GM18868 (cell line): Measurements from ENCODE around the gene EFNB1.

ENCODE experiments used
- ATAC-seq: cut with Tn5 transposase; IDR thresholded peaks from one replicate; pipeline ENCODE4 v1.9.1; 2021; ENCODE audit warnings: mild to moderate bottlenecking, moderate library complexity; ENCODE audit not compliant: unreplicated experiment

EFNB1 gene

DNA sequence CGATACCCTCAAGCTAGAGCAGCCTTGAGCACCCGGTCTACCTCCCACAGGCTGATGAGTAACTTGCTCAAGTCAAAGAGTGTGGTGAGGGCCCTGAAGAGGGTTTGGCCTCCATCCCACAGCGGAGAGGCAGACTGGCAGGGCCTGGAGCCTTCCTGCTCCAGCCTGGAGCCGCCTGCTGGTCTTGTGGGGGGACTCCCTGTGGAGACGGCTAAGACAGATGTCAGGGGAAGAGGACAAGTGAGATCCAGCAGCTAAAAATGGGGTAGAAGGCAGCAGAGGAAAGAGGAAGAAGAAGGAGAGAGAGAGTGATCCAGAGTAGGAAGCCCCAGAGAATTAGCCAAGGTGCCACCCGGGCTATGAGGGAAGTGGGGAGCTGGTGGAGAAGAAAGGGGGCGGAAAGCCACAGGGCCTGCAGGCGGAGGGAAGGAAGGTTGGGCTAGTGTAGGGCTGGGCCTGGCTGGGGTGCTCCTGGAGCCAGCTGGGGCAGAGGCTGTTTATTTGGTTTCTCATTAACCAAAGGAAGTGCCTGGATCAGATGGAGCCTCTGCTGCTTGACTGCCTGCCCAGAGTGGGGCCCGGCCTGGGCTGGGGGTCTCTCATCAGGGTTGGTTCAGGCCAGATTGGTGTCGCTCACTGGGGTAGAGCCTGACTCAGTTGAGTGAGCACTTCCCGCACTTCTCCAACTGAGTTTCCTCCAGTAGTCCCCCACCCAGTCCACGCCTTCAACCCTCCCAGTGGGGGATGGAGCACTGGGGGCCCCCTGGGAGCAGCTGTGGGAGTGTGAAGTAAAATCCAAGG lies 14.2 kb downstream of the EFNB1 start:
- no peak for ATAC-seq

GRCh38 chrX:68843992-68844391 lies 15.2 kb downstream of the EFNB1 start:
- ATAC-seq: no peak

DNA sequence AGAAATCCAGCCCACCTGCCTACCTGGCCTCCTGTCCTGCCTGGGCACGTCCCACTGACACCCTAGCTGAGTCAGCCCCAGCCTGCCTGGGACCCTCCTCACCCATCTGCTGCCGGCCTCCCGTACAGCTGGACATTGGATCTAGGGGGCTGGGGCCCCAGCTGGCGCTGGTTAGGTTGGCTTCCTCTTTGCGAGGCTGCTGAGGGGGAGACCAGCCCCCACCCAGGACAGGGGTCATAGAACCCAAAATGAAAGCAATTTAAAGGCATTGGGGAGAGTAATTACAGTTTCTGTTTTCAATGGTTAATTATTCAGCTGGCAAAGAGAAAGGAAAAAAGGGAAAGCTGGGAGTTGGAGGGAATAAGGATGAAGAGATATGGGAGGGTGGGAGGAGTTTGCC lies 15.8 kb downstream of the EFNB1 start:
- no peak for ATAC-seq

- no peak for ATAC-seq
Measured at GRCh38 chrX:68846536-68846935, 17.7 kb downstream of the EFNB1 start.

- ATAC-seq: no peak
Measured at GRCh38 chrX:68847172-68847571, 18.4 kb downstream of the EFNB1 start.

DNA sequence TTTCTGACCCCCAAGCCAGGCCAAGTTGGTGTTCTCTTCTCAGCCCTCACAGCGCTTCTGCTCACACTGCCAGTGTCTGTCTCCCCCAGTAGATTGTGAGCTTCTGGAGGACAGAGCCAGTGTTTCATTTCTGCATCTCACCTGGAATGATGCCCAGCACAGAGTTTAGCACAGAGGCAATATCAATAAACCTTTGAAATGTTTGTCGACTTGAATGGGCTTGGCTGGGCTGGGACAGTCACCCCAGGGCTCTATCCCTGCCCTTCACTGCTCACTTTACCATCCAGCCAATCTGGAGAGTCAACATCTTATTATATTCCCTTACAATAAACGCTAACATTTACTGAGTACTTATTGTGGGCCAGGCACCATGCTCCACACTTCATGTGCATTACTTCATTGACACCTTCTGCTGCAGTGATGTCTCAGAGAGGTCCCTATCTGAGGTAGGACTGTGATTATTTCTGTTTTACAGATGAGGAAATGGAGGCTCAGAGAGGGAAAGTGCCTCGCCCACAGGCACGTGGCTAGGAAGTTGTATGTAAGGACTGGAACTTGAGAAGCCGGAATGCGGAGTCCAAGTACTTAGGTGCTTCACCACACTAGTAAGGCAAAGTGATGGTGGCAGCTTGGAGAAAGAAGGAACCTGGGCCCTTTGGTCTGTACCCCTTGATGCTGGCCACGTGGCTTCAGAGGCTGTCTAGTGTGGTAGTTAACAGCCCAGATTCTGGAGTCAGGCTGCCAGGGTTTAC lies 19.5 kb downstream of the EFNB1 start:
- no peak for ATAC-seq

- ATAC-seq: no peak
Measured at GRCh38 chrX:68851082-68851481, 22.3 kb downstream of the EFNB1 start.

DNA sequence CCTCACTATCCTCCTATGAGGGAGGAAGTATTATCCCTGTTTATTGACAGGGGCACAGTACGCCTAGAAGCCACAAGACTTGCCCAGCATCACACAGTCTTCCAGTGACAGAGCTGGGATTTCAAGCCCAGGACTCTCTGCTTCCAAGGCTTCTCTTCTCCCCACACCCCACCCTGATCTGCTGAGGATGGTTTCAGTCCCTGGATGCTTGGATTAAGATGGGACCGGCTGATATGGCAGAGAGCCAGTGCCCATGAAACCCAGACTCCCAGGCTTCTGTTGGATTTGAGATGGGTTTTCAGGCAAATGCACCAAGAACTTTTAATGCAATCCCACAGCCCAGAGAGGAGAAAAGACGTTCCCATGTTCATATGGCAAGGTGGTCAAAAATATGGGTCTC lies 23.2 kb downstream of the EFNB1 start:
- no peak for ATAC-seq

DNA sequence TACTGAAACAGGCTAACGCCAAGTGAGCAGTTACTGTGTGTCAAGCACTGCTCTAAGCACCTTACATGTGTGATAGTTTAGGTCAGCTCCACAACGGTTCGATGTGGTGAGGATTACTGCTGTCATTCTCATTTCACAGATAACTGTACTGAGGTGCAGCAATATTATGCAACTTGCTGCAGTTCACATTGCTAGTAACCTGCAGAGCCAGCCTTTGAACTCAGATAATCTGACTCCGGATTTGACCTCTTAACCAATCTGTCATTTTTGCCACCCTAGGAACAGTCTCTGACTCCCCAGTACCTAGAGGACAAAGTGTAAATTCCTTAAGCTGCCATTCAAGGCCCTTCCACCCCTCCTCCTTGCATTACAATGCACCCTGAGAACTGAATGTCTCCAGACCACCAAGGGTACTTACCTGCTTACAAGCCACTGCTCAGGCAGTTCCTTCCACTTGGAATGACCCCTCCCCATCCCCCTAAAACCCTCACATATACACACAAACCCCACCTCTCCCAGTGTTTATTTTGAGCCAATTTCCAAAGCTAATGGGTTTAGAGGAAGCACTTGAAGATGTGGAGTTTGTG lies 24.9 kb downstream of the EFNB1 start:
- ATAC-seq: no peak

DNA sequence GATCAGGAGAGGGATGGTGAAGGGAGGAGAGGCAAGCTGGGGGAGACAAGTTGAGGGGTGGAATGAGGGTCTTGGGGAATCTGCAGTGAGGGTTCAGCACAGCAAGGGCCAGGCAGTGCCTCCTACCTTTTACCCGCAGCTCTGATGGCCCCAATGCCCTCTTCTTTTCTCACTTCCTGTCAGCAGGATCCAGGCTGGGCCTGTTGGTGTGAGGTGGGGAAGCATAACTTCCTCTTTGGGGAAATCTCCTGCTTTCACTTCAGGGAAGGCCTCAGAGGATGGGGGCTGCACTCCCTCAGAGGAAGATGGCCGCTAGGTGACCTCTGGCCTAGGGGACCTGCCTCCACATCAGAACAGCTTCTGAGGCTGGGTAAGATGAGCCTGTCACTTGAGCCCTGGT lies 36.5 kb downstream of the EFNB1 start:
- no peak for ATAC-seq

GRCh38 chrX:68865926-68866325 lies 37.1 kb downstream of the EFNB1 start:
- no peak for ATAC-seq

GRCh38 chrX:68867458-68868112 lies 38.8 kb downstream of the EFNB1 start:
- ATAC-seq: no peak

DNA sequence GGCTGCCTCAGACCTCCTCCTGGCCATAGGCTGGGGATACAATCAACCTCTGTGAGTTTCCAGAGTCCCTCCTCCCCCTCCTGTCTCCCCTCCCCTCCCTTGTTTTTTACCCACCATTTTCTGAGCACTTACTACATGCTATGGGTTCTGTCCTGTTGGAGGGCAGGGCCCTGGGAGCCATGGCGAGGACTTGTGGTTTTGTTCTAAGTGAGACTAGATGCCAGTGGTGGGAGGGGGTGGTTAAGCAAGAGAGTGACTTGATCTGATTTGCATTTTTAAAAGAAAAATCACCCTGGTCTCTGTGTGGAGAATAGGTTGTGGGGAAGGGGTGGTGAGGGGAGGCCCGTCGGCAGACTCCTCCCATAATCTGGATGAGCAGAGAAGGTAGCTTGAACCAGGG lies 39.5 kb downstream of the EFNB1 start:
- ATAC-seq: no peak

- no peak for ATAC-seq
Measured at GRCh38 chrX:68868902-68869800, 40.3 kb downstream of the EFNB1 start.

- no peak for ATAC-seq
Measured at GRCh38 chrX:68870357-68870756, 41.5 kb downstream of the EFNB1 start.

DNA sequence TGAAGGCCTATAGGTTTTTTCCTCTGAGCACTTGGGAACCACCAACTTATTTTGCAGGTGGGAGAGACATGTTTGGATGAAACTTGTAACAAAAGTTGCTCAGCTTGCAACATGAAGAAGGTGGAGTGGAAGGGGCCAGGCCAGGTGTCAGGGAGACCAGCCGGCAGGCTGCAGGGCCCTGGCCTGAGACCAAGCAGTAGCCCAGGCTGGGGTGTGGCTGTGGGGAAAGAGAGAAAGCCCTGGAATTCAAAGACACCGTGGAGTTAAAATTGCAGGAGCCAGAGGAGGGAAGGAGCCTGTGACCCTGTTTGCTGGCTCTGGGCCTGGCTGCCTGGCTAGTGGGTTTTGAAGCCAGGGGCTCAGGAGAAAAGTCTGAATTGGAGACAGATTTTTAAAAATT lies 43.4 kb downstream of the EFNB1 start:
- ATAC-seq: no peak

DNA sequence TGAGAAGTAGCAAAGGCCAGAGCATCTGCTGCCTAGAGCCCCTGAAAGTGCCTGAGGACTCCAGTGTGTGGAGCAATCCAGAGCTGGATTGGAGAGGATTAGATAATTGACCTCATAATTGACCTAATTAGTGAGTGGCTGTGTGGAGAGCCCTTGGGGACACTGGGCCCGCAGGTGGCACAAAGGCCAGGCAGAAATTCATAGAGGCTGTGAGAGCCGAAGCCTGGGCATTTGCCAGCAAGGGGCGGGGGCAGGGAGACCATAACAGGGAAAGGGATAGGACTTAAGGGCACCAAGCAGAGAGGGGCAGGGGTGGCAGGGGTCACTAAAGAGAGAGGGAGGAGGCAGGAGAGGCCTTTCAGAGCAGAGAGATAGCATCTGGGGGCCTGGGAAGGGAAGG lies 45.3 kb downstream of the EFNB1 start:
- ATAC-seq: no peak

GRCh38 chrX:68876731-68877130 lies 47.9 kb downstream of the EFNB1 start:
- no peak for ATAC-seq

DNA sequence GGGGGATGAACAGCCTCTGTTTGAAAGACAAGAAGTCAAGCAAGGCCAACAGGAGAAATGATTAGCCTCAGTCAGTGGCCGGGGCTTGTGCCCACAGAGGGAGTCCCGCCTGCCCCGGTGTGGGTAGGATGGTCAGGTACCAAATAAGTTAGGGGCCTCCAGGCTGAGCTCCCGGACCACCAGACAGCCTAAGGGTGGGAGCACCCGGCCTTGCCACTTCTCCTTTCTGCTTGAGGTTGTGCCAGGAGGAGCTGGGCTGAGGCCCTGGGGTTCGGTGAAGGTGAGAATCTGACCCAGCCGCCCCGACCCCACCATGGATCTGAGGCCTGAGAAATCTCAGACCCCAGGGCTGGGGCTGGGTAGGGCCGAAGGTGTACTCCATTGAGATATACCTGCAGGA lies 48.8 kb downstream of the EFNB1 start:
- ATAC-seq: no peak

- ATAC-seq: no peak
Measured at GRCh38 chrX:68878977-68879645, 50.3 kb downstream of the EFNB1 start.
